ENCODE data around the gene CMC4.

GRCh38 chrX:155105919-155106318, 35.0 kb upstream of the CMC4 start:
- no peak for TF ChIP-seq CTCF (conservative IDR thresholded peaks at IDR 0.05; ENCODE audit: low read depth, low read length)
- TF ChIP-seq EZH2 (IDR thresholded peaks at IDR 0.05; ENCODE audit: low read length, unreplicated experiment) = no peak
- TF ChIP-seq EZH2phosphoT487 (IDR thresholded peaks at IDR 0.05; ENCODE audit: borderline replicate concordance, low read length) = no peak
